Stimulated activated naive CD8-positive, alpha-beta T cell treated with anti-CD3 and anti-CD28 coated beads, Interleukin-15, amount 100 ng/mL, for 72 hours (primary cell): Measurements from ENCODE around the gene DNAJC7.

Source experiments
- ATAC-seq: fragments of 150-1000 bp; cut with Tn5 transposase; 2 replicates; pipeline ENCODE4 v1.10.0; 2021; ENCODE audit warnings: mild to moderate bottlenecking, moderate library complexity
- DNase-seq, 2 donors: peaks; one replicate each; pipeline ENCODE4 v3.0.0; 2021 to 2022
- H3K27ac Mint-ChIP-seq, 2 donors: one replicate each; pipeline ENCODE4 v1.8.0; 2022; ENCODE audit warnings: mild to moderate bottlenecking in 2 of 2, mixed read lengths in 2 of 2, moderate library complexity in 2 of 2
- H3K27me3 Mint-ChIP-seq: one replicate; pipeline ENCODE4 v1.8.0; 2022; ENCODE audit warnings: mixed read lengths
- H3K4me1 Mint-ChIP-seq: one replicate; pipeline ENCODE4 v1.8.0; 2022; ENCODE audit warnings: mild to moderate bottlenecking, mixed read lengths
- H3K4me3 Mint-ChIP-seq, 2 donors: one replicate each; pipeline ENCODE4 v1.8.0; 2022; ENCODE audit warnings: mild to moderate bottlenecking in 2 of 2, mixed read lengths in 2 of 2, moderate library complexity in 1 of 2
- H3K9me3 Mint-ChIP-seq, 2 donors: one replicate each; pipeline ENCODE4 v1.8.0; 2022; ENCODE audit warnings: mixed read lengths in 2 of 2

Gene DNAJC7

GRCh38 chr17:42050393-42051012 is 33.3 kb upstream of the DNAJC7 start, which contains the start of gene C17orf113:
TSS of gene C17orf113 (minus strand) at chr17:42050601. CDS start at chr17:42043376, 7,225 bp downstream.
- peak; percentile 84 for ATAC-seq
- H3K27me3 Mint-ChIP-seq = peaks cover 65% of the 10 kb centered on the region
- peak; percentile 47 to 50 for DNase-seq
- H3K4me1 Mint-ChIP-seq = peaks cover 10% of the 10 kb centered on the region
- H3K4me3 Mint-ChIP-seq = peak within 1 kb of the TSS; percentile 66 to 76
- no peaks in the 10 kb centered on the region for H3K9me3 Mint-ChIP-seq
- H3K27ac Mint-ChIP-seq = peak within 1 kb of the TSS in 1 of 2 donors; percentile 54

DNA sequence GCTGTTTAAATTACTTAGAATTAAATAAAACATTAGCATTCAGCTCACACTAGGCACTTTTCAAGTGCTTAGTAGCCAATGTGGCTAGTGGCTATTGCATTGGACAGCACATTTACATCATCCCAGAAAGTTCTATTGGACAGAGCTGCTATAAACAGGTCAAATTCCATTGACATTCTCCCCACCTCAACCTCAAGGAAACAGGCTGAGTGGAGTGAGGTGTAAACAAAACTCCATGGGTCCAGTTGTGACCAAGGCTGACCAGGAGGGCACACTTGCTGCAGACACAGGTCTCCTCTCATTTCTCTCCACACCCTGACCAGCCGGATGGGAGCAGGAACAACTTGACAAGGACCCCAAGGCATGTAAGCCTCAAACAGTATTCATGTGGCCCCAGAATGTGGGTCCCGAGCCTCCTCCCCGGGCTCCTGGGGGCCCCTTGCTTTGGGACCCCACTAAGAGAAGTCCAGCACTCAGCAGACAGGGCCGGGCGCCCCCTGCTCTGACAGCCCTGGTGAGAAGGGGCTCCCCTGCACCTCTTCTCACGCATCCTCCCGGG is 32.7 kb upstream of the DNAJC7 start:
- Mint-ChIP-seq H3K4me1 (peaks cover 6% of the 10 kb centered on the region), H3K27me3 (peaks cover 59% of the 10 kb centered on the region), H3K4me3 (peak overlapping the region; percentile 65 to 76), H3K9me3 (no peaks in the 10 kb centered on the region), H3K27ac (peak overlapping the region in 1 of 2 donors; percentile 27)
- ATAC-seq (no peak), DNase-seq (no peak)

GRCh38 chr17:42047343-42047742 is 30.1 kb upstream of the DNAJC7 start:
- H3K27ac Mint-ChIP-seq = no peak overlapping the region

DNA sequence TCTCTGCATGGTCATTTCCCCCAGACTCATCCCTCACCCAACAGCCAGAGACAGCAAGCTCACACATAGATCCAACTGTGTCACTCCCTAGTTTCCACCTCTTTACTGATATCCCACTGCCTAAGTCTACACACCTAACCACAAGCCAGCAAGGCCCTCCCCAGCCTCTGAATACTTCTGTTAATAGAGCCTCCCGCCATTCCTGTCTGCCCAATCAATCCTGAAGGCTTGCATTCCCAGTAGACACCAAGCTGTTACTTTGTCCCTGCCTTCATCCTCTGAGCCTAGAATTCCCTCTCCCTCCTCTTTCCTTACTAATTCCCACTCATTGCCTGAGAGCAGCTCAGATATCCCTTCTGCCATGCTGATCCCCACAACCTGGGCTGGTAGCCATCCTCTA is 28.5 kb upstream of the DNAJC7 start:
- DNase-seq (no peak), ATAC-seq (no peak)
- Mint-ChIP-seq H3K4me1 (peaks cover 2% of the 10 kb centered on the region), H3K9me3 (no peaks in the 10 kb centered on the region), H3K4me3 (no peak overlapping the region), H3K27me3 (peaks cover 17% of the 10 kb centered on the region), H3K27ac (no peak overlapping the region)

More at GRCh38 chr17:42047343-42047742, 30.1 kb upstream of the DNAJC7 start:
- peaks cover 6% of the 10 kb centered on the region for H3K4me1 Mint-ChIP-seq
- H3K9me3 Mint-ChIP-seq = no peaks in the 10 kb centered on the region
- peaks cover 34% of the 10 kb centered on the region for H3K27me3 Mint-ChIP-seq
- no peak overlapping the region for H3K4me3 Mint-ChIP-seq
- no peak for ATAC-seq
- DNase-seq = no peak

- H3K27ac Mint-ChIP-seq = no peak overlapping the region
Observed at GRCh38 chr17:42042598-42043319, 25.5 kb upstream of the DNAJC7 start.

DNA sequence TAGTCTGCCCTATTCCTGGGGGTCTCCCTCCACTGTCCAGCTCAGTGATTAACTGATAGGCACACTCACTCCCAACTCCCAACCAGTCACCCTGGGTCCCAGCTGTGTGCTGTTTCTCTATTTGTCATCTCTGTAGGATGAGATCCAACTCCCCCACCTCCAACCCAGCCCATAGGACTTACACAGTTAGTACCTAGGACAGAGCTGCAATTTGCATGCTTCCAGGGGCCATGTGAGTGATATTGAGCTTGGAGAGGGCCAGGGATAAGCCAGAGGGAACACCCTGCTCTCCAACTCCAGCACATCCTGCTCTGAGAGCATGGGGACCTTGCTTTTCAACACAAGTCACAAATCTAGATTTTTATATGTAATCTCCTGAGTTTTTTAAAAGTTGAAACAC is 24.4 kb upstream of the DNAJC7 start:
- no peak overlapping the region for H3K4me3 Mint-ChIP-seq
- DNase-seq = no peak
- H3K27me3 Mint-ChIP-seq = no peaks in the 10 kb centered on the region
- peak overlapping the region in 1 of 2 donors; percentile 82 for H3K27ac Mint-ChIP-seq
- ATAC-seq = no peak
- H3K9me3 Mint-ChIP-seq = no peaks in the 10 kb centered on the region
- no peaks in the 10 kb centered on the region for H3K4me1 Mint-ChIP-seq

More at GRCh38 chr17:42042598-42043319, 25.5 kb upstream of the DNAJC7 start:
- no peak for DNase-seq
- Mint-ChIP-seq H3K9me3 (no peaks in the 10 kb centered on the region), H3K4me3 (no peak overlapping the region), H3K27me3 (no peaks in the 10 kb centered on the region), H3K4me1 (no peaks in the 10 kb centered on the region)
- no peak for ATAC-seq

DNA sequence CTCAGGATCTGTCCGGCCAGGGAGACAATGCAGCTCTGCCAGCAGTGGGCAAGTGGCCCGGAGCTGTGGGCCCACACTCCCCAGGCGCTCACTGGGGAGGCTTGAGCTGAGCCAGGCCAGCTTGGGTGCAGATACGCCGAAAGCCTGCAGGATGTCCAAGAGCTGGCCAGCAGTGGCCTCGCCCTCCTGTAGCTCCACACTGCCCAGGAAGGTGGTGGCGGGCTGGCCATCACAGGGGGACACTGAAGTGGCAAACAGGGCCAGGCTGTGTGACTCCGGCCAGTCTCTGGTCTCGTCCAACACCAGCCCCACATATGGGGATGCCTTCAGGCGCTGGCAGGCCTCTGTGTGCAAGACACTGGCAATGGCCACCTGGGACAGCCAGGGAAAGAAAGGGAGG is 23.6 kb upstream of the DNAJC7 start:
- Mint-ChIP-seq H3K9me3 (no peaks in the 10 kb centered on the region), H3K4me1 (no peaks in the 10 kb centered on the region), H3K4me3 (no peak overlapping the region), H3K27ac (no peak overlapping the region), H3K27me3 (no peaks in the 10 kb centered on the region)
- DNase-seq (no peak), ATAC-seq (no peak)

- Mint-ChIP-seq H3K9me3 (no peaks in the 10 kb centered on the region), H3K4me3 (peak overlapping the region in 1 of 2 donors; percentile 59), H3K27me3 (no peaks in the 10 kb centered on the region), H3K4me1 (no peaks in the 10 kb centered on the region), H3K27ac (no peak overlapping the region)
- DNase-seq = no peak
- ATAC-seq = peak; percentile 18
Observed at GRCh38 chr17:42039794-42040763, 22.8 kb upstream of the DNAJC7 start.

DNA sequence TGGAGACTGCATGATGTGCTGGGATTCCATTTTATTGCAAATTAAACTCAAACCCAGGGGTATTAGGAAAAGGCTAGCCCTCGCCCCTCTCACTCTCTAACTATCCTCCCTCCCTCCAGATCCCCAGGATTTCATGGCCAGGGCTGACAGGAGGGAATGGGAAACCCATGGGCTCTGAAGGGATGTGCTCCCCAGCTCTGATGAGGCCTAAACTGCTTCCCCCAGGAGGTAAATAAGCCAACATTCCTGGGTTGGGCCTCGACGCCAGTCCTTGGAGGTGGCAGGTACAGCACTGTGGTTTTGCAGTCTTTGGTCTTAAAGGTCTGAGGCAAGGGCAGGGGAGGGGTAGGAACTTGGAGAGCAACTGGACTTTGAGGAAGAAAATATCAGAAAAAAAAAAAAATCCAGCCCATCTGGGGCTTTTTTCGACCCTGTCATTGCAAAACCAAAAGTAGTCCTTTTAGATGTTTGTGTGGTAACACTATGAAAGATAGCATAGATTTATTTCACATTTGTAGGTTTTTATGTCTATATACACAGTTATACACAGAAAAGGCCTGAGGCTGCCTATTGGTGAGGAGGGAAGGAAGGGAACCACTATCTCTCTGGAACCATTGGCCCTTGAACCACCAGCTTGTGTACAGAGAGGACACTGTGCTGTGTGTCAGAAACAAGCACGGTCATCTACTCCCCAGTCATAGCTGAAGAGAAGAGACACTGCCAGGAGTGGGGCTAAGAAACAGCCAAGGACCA is 21.2 kb upstream of the DNAJC7 start:
- peaks cover 11% of the 10 kb centered on the region for H3K4me1 Mint-ChIP-seq
- no peaks in the 10 kb centered on the region for H3K9me3 Mint-ChIP-seq
- no peak overlapping the region for H3K4me3 Mint-ChIP-seq
- ATAC-seq (peak; percentile 63), DNase-seq (no peak)
- H3K27ac Mint-ChIP-seq = no peak overlapping the region
- H3K27me3 Mint-ChIP-seq = no peaks in the 10 kb centered on the region

DNA sequence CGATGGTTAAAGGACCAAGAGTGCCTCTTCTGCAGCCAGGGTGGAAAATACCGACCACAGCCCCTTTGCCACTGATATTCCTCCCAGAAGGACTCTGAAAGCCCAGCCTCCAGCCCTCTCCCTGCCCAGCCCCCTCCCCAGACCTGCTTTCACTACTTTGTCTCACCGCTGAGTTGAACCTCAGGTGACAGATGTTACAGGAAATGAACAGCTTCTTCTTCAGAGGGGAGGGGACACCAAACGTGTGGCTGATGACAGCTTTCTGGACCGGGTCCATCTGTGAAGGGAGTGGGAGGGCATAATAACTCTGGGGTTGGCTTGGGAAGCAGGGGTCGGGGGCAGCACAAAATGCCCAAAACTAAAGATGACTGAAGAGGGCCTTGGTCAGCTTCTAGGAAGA is 16.8 kb upstream of the DNAJC7 start:
- no peak overlapping the region for H3K4me3 Mint-ChIP-seq
- H3K9me3 Mint-ChIP-seq = no peaks in the 10 kb centered on the region
- H3K27ac Mint-ChIP-seq = peak overlapping the region; percentile 73 to 94
- H3K4me1 Mint-ChIP-seq = peaks cover 11% of the 10 kb centered on the region
- H3K27me3 Mint-ChIP-seq = no peaks in the 10 kb centered on the region
- DNase-seq (no peak), ATAC-seq (peak; percentile 55)

DNA sequence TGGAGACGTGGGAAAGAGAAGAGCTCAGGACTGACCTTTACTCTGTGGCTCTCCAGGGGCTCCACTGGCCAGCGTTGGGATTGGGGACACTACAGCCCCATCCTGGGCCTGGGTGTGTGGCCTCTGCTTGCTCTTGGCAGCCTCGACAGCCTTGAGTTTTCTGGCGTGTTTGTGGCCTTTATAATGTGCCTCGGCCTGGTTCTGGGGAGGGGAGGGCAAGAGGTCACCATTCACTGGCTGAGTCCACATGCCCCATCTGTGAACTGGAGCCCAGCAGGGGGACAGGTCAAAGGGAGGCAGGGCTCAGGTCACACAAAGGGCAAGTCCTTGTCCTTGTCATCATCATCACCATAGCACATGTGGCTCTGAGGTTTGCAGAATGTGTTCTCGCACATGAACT is 14.3 kb upstream of the DNAJC7 start:
- H3K27me3 Mint-ChIP-seq = no peaks in the 10 kb centered on the region
- DNase-seq (no peak), ATAC-seq (no peak)
- H3K4me1 Mint-ChIP-seq = peaks cover 11% of the 10 kb centered on the region
- H3K9me3 Mint-ChIP-seq = no peaks in the 10 kb centered on the region
- H3K4me3 Mint-ChIP-seq = no peak overlapping the region
- H3K27ac Mint-ChIP-seq = no peak overlapping the region

DNA sequence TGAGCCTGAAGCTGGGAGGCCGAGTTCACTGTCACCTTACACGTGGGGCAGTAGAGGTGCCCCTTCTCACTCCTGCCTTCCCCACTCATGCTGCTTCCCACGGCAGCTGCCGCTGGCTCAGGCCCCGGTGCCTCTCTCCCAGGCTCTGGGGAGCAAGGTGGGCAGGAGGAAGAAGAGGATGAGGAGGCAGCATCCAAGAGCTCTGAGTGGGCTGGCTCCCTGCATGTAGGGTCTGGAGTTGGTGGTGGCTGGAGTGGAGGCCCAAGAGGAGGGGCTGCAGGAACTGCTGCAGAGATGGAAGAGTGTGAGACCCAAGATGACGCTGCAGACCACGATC is 11.5 kb upstream of the DNAJC7 start:
- no peak overlapping the region for H3K4me3 Mint-ChIP-seq
- H3K27me3 Mint-ChIP-seq = no peaks in the 10 kb centered on the region
- peaks cover 15% of the 10 kb centered on the region for H3K4me1 Mint-ChIP-seq
- no peaks in the 10 kb centered on the region for H3K9me3 Mint-ChIP-seq
- ATAC-seq (no peak), DNase-seq (no peak)
- no peak overlapping the region for H3K27ac Mint-ChIP-seq

- Mint-ChIP-seq H3K27ac (no peak overlapping the region), H3K9me3 (no peaks in the 10 kb centered on the region), H3K4me1 (peaks cover 12% of the 10 kb centered on the region), H3K4me3 (no peak overlapping the region), H3K27me3 (no peaks in the 10 kb centered on the region)
- no peak for ATAC-seq
- DNase-seq = no peak
Observed at GRCh38 chr17:42027961-42028790, 10.9 kb upstream of the DNAJC7 start.

- DNase-seq (no peak), ATAC-seq (no peak)
- Mint-ChIP-seq H3K4me3 (no peak overlapping the region), H3K27ac (no peak overlapping the region), H3K9me3 (no peaks in the 10 kb centered on the region), H3K4me1 (peaks cover 12% of the 10 kb centered on the region), H3K27me3 (no peaks in the 10 kb centered on the region)
Observed at GRCh38 chr17:42027590-42027889, 10.3 kb upstream of the DNAJC7 start.
